Stomach (tissue), 4 donors: ENCODE results near the gene EGFL8.

ENCODE experiments used
- POLR2A ChIP-seq, 4 donors: fragments of 450-650 bp; IDR thresholded peaks; one replicate each; pipeline ENCODE4 v1.6.1; 2016; ENCODE audit warnings: antibody characterized with exemption in 4 of 4, control low read depth in 2 of 4, mild to moderate bottlenecking in 1 of 4, moderate library complexity in 1 of 4
- TF ChIP-seq, protein P1 (sequence below), 7 experiments: fragments of 450-650 bp in 4 of 7; fragments of 200-600 bp in 3 of 7; sonication (generic) in 3 of 7; IDR thresholded peaks; one replicate each; pipeline ENCODE4 v1.5.1; 2016 to 2019; ENCODE audit warnings: antibody characterized with exemption in 7 of 7, control low read depth in 2 of 7, mild to moderate bottlenecking in 1 of 7

DNA sequence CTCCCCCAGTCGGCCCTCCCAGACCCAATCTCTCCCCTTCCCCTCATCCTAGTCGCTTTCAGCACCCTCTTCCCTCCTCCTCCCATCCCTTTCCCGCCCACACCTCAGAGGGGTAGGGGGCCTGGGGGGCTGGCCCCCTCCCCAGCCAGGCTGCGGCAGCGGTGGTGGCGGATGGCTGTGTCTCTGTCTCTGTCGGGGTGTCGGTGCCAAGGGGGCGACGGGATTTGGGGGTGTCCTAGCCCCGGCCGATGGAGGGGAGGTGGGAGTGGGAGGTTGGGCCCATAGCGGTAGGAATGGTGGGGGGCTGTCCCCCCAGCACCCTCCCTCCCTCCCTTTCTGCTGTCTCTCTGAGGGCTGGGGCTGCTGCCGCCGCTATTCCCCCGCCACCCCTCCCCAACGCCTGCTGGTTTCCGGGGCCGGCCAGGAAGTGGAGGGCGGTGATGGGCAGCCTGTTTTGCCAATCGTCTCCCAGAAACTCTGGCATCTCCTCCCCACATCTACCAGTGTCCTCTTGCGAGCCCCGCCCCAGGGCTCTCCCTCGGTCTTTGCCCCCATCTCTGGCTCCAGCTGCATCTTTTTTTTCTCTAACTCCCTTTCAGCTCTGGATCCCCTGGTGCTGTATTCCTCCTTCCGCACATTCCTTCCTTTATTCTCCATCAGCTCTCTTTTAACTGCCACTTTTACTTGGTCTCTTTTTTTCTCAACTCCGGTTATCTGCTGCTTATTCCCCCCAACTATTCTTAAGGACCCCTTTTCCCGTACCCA is 11.5 kb downstream of the EGFL8 start, which contains the start of gene AGPAT1:
- TF ChIP-seq POLR2A (IDR thresholded peaks at IDR 0.05) = peak in 1 of 4 donors; percentile 27
- TF ChIP-seq, protein P1, sequence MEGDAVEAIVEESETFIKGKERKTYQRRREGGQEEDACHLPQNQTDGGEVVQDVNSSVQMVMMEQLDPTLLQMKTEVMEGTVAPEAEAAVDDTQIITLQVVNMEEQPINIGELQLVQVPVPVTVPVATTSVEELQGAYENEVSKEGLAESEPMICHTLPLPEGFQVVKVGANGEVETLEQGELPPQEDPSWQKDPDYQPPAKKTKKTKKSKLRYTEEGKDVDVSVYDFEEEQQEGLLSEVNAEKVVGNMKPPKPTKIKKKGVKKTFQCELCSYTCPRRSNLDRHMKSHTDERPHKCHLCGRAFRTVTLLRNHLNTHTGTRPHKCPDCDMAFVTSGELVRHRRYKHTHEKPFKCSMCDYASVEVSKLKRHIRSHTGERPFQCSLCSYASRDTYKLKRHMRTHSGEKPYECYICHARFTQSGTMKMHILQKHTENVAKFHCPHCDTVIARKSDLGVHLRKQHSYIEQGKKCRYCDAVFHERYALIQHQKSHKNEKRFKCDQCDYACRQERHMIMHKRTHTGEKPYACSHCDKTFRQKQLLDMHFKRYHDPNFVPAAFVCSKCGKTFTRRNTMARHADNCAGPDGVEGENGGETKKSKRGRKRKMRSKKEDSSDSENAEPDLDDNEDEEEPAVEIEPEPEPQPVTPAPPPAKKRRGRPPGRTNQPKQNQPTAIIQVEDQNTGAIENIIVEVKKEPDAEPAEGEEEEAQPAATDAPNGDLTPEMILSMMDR (IDR thresholded peaks at IDR 0.05) = no peak
